Peyer's patch (tissue), 4 donors: ENCODE data around the gene MRPL1.

Source experiments
- CTCF ChIP-seq, 6 experiments: fragments of 450-650 bp in 4 of 6; fragments of 200-600 bp in 2 of 6; sonication (generic) in 1 of 6; IDR thresholded peaks; one replicate each; pipeline ENCODE4 v1.5.1; 2017 to 2019; ENCODE audit warnings: antibody characterized with exemption in 6 of 6, mild to moderate bottlenecking in 3 of 6, moderate library complexity in 1 of 6
- POLR2A ChIP-seq, 2 donors: fragments of 450-650 bp; IDR thresholded peaks; one replicate each; pipeline ENCODE4 v1.5.1; 2017; ENCODE audit warnings: antibody characterized with exemption in 2 of 2, mild to moderate bottlenecking in 2 of 2, moderate library complexity in 2 of 2

- no peak for TF ChIP-seq CTCF (IDR thresholded peaks at IDR 0.05)
- peak; percentile 1 to 54 for TF ChIP-seq POLR2A (IDR thresholded peaks at IDR 0.05)
Measured at GRCh38 chr4:77817304-77818072, 45.1 kb upstream of the MRPL1 start.
